Parathyroid adenoma (tissue), 2 donors: ENCODE results near the gene CMTM1.
A peak's percentile ranks its signal among the peaks of the same experiment; 100 is the strongest.

ENCODE experiments used
- H2AFZ ChIP-seq: fragments of 300-600 bp; sonication (generic); one replicate; pipeline ENCODE4 v1.7.0; 2017; ENCODE audit warnings: antibody characterized with exemption, mild to moderate bottlenecking
- H3K27ac ChIP-seq: fragments of 300-600 bp; sonication (generic); one replicate; pipeline ENCODE4 v1.7.0; 2017
- H3K27me3 ChIP-seq: fragments of 300-600 bp; sonication (generic); one replicate; pipeline ENCODE4 v1.7.0; 2017; ENCODE audit warnings: low read length; ENCODE audit not compliant: control insufficient read depth, insufficient read depth
- H3K36me3 ChIP-seq: fragments of 300-600 bp; sonication (generic); one replicate; pipeline ENCODE4 v1.7.0; 2017; ENCODE audit warnings: low read length; ENCODE audit not compliant: control insufficient read depth, insufficient read depth
- H3K4me1 ChIP-seq: fragments of 300-600 bp; sonication (generic); one replicate; pipeline ENCODE4 v1.7.0; 2017; ENCODE audit warnings: control low read depth
- H3K4me2 ChIP-seq: fragments of 300-600 bp; sonication (generic); one replicate; pipeline ENCODE4 v1.7.0; 2017; ENCODE audit warnings: low read length
- H3K4me3 ChIP-seq: fragments of 300-600 bp; sonication (generic); one replicate; pipeline ENCODE4 v1.7.0; 2017; ENCODE audit warnings: low read depth, low read length
- H3K79me2 ChIP-seq: fragments of 300-600 bp; sonication (generic); one replicate; pipeline ENCODE4 v1.7.0; 2017; ENCODE audit warnings: control low read depth
- H3K9ac ChIP-seq: fragments of 300-600 bp; sonication (generic); one replicate; pipeline ENCODE4 v1.7.0; 2017; ENCODE audit warnings: mild to moderate bottlenecking
- H3K9me3 ChIP-seq: fragments of 300-600 bp; sonication (generic); one replicate; pipeline ENCODE4 v1.7.0; 2017; ENCODE audit warnings: low read length; ENCODE audit not compliant: control insufficient read depth
- TF ChIP-seq, protein P1 (sequence below): fragments of 300-600 bp; sonication (generic); IDR thresholded peaks from one replicate; pipeline ENCODE4 v1.7.0; 2017; ENCODE audit warnings: antibody characterized with exemption, mild to moderate bottlenecking
- donor health status: primary hyperparathyroidism.

Gene CMTM1

GRCh38 chr16:66566051-66566901 lies at the start of gene CMTM1:
CMTM1 (plus strand) TSS chr16:66566439; CDS start chr16:66566514, 75 bp downstream.
- Histone ChIP-seq H3K9me3 (no peaks in the 10 kb centered on the region), H3K36me3 (no peaks in the 10 kb centered on the region), H3K27me3 (no peaks in the 10 kb centered on the region), H3K9ac (no peak within 1 kb of the TSS), H3K27ac (no peak within 1 kb of the TSS), H3K4me1 (no peaks in the 10 kb centered on the region), H3K4me3 (no peak within 1 kb of the TSS), H3K4me2 (no peak within 1 kb of the TSS), H2AFZ (no peak within 1 kb of the TSS), H3K79me2 (no peaks in the 10 kb centered on the region)
- TF ChIP-seq, protein P1, sequence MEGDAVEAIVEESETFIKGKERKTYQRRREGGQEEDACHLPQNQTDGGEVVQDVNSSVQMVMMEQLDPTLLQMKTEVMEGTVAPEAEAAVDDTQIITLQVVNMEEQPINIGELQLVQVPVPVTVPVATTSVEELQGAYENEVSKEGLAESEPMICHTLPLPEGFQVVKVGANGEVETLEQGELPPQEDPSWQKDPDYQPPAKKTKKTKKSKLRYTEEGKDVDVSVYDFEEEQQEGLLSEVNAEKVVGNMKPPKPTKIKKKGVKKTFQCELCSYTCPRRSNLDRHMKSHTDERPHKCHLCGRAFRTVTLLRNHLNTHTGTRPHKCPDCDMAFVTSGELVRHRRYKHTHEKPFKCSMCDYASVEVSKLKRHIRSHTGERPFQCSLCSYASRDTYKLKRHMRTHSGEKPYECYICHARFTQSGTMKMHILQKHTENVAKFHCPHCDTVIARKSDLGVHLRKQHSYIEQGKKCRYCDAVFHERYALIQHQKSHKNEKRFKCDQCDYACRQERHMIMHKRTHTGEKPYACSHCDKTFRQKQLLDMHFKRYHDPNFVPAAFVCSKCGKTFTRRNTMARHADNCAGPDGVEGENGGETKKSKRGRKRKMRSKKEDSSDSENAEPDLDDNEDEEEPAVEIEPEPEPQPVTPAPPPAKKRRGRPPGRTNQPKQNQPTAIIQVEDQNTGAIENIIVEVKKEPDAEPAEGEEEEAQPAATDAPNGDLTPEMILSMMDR = no peak

DNA sequence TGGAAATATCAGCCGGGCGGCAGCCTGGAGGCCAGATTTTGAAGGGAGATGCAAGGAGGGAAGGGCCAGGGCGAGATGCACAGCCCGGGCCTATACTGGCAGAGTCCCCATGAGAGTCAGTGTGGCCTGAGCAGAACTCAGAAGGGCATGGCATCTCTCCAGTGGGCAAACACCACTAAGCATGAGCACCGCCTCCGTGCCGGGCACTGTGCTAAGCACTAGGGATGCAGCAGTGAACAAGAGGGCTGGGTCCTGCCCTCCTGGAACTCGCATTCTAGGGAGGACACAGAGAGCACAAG lies 49.8 kb upstream of the CMTM1 start:
- Histone ChIP-seq H3K4me3 (peak overlapping the region; percentile 36), H3K4me2 (peak overlapping the region; percentile 59), H3K27ac (peak overlapping the region; percentile 97), H3K9me3 (no peaks in the 10 kb centered on the region), H3K9ac (no peak overlapping the region), H3K79me2 (peaks cover 2% of the 10 kb centered on the region), H3K4me1 (peaks cover 45% of the 10 kb centered on the region), H3K36me3 (no peaks in the 10 kb centered on the region), H3K27me3 (no peaks in the 10 kb centered on the region), H2AFZ (peak overlapping the region; percentile 59)
- TF ChIP-seq, protein P1 = no peak

- TF ChIP-seq, protein P1 = no peak
- H3K36me3 ChIP-seq = no peaks in the 10 kb centered on the region
- H3K9ac ChIP-seq = no peak overlapping the region
- H3K27me3 ChIP-seq = no peaks in the 10 kb centered on the region
- H3K9me3 ChIP-seq = no peaks in the 10 kb centered on the region
- peak overlapping the region; percentile 97 for H3K27ac ChIP-seq
- peak overlapping the region; percentile 36 for H3K4me3 ChIP-seq
- H3K4me2 ChIP-seq = peak overlapping the region; percentile 59
- H3K79me2 ChIP-seq = peaks cover 2% of the 10 kb centered on the region
- H2AFZ ChIP-seq = peak overlapping the region; percentile 82
- peaks cover 42% of the 10 kb centered on the region for H3K4me1 ChIP-seq
These were observed 49.2 kb upstream of the CMTM1 start for GRCh38 chr16:66516808-66517585.

GRCh38 chr16:66517586-66518263 lies 48.5 kb upstream of the CMTM1 start:
- H3K4me1 ChIP-seq = peaks cover 38% of the 10 kb centered on the region

More at GRCh38 chr16:66517586-66518263, 48.5 kb upstream of the CMTM1 start:
- no peaks in the 10 kb centered on the region for H3K27me3 ChIP-seq
- H3K4me2 ChIP-seq = peak overlapping the region; percentile 58
- no peaks in the 10 kb centered on the region for H3K36me3 ChIP-seq
- TF ChIP-seq, protein P1 = no peak
- H3K9me3 ChIP-seq = no peaks in the 10 kb centered on the region
- no peak overlapping the region for H3K9ac ChIP-seq
- H3K27ac ChIP-seq = peak overlapping the region; percentile 97
- no peak overlapping the region for H3K4me3 ChIP-seq
- peaks cover 2% of the 10 kb centered on the region for H3K79me2 ChIP-seq
- peak overlapping the region; percentile 82 for H2AFZ ChIP-seq
